Lower leg skin (tissue), 3 donors: Measurements from ENCODE around the gene TMEM151A.
"Not testable (repeated sequence)": the region's sequence is repeated elsewhere in the genome, so short reads cannot be mapped to it uniquely, and the experiment has no call there.

ENCODE experiments used
- POLR2A ChIP-seq, 2 donors: fragments of 450-650 bp; IDR thresholded peaks; one replicate each; pipeline ENCODE4 v1.6.1; 2016 to 2017; ENCODE audit warnings: antibody characterized with exemption in 2 of 2, mild to moderate bottlenecking in 1 of 2, moderate library complexity in 1 of 2
- TF ChIP-seq, protein P1 (sequence below), 3 donors: fragments of 450-650 bp; IDR thresholded peaks; one replicate each; pipeline ENCODE4 v1.5.1; 2016; ENCODE audit warnings: antibody characterized with exemption in 3 of 3, mild to moderate bottlenecking in 3 of 3, moderate library complexity in 2 of 3

DNA sequence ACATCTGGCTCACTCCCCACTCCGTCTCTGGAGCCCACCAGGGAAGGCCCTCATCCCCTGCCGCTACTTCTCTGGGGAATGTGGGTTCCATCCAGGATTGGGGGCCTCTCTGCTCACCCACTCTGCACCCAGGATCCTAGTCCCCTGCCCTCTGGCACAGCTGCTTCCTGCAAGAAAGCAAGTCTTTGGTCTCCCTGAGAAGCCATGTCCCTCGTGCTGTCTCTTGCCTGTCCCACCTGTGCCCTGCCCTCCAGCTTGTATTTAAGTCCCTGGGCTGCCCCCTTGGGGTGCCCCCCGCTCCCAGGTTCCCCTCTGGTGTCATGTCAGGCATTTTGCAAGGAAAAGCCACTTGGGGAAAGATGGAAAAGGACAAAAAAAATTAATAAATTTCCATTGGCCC lies 14.6 kb upstream of the TMEM151A start:
- TF ChIP-seq, protein P1, sequence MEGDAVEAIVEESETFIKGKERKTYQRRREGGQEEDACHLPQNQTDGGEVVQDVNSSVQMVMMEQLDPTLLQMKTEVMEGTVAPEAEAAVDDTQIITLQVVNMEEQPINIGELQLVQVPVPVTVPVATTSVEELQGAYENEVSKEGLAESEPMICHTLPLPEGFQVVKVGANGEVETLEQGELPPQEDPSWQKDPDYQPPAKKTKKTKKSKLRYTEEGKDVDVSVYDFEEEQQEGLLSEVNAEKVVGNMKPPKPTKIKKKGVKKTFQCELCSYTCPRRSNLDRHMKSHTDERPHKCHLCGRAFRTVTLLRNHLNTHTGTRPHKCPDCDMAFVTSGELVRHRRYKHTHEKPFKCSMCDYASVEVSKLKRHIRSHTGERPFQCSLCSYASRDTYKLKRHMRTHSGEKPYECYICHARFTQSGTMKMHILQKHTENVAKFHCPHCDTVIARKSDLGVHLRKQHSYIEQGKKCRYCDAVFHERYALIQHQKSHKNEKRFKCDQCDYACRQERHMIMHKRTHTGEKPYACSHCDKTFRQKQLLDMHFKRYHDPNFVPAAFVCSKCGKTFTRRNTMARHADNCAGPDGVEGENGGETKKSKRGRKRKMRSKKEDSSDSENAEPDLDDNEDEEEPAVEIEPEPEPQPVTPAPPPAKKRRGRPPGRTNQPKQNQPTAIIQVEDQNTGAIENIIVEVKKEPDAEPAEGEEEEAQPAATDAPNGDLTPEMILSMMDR (IDR thresholded peaks at IDR 0.05), result not testable (repeated sequence)
- not testable (repeated sequence) for TF ChIP-seq POLR2A (IDR thresholded peaks at IDR 0.05)
